RPMI8226 (cell line): Measurements from ENCODE around the gene ZBTB7C.

Source experiments
- DNase-seq: peaks from one replicate; pipeline ENCODE4 v3.0.0-alpha.2; 2015

ZBTB7C gene

GRCh38 chr18:48244530-48244929 lies 164.7 kb downstream of the ZBTB7C start:
- no peak for DNase-seq

DNA sequence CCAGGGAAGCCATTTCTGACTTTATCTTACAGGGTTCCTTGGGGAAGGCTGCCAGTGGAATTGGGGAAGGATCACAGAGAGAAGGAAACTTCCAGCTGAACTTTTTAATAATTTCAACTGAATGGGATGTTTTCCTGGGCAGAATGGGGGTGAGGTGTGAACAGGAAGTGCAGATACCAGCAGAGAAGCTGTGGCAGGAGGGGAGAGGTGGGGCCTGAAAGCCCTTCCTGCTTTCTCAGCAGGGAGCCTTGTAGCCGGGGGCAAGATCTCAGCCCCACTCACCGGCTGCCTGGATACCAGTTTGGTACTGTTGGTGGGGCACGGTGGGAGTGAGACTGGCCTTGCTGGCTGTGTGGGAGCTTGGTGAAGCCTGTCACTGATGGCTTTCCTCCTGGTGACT lies 170.5 kb downstream of the ZBTB7C start:
- DNase-seq = peak; percentile 28

DNA sequence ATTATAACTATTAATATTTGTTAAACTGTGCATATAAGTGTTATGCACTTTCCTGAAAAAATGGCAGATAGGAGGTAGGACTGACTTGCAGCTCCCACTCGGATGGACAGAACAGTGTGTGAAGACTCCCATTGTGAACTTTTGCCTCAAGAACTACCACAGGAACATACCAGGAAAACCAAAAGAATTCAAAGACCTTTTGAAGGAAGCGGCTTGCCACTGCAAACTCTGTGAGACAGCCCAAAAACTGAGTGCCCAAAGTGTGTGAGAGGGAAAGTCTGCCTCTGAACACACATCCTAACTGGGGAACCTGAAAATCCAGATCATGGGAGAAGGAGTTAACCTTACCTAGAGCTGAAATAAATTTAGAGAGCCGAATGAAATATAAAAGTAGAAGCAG lies 171.0 kb downstream of the ZBTB7C start:
- DNase-seq = no peak

DNA sequence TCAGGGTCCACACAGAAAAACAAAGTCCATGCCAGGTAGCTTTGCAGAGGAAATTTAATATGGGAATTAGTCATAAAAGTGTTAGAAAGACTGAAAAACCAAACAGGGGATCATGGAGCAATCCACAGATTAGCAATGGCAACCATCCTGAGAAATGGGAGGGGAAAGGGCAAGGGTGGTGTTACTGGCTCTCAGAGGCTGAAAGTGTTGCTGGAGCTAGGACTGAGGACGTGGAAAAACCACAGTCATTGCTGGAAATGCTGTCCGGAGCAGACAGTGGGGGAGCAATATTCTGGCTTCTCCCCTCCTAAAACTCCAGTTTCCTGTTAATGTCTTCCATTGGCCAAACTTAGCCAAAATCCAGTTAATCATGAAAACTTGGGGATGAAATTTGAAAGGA lies 172.4 kb downstream of the ZBTB7C start:
- no peak for DNase-seq

DNA sequence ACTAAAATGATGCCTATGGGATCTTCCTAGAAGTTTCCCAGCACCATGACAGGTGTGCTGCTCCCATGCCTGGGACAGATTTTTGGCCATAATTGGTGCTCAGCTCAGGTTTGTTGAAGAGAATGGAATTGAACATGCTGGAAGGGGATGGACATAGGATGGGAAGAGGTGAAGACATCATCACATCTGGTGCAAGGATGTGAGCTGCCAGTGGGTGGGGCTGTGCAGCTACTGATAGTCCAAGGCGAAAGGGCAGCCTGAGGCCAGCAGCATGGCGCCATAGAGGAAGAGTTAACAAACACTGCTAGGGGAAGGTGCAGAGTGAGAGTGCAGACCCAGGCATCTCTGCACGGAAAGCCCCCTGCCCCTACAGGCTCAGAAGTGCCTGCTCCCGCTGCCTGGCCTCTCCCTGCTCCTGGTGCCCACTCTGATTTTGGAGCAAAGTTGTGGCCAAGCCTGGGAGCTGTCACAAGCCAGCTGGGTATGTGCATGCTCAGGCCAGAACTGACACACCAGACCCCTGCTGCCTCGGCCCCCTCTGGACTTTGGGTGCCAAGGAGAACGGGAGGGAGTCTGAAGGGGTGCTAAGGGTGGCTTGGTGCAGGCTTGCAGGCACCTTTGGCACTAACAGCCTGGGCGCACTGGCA lies 178.6 kb downstream of the ZBTB7C start:
- peak; percentile 73 for DNase-seq

GRCh38 chr18:48229552-48229981 lies 179.6 kb downstream of the ZBTB7C start:
- no peak for DNase-seq

DNA sequence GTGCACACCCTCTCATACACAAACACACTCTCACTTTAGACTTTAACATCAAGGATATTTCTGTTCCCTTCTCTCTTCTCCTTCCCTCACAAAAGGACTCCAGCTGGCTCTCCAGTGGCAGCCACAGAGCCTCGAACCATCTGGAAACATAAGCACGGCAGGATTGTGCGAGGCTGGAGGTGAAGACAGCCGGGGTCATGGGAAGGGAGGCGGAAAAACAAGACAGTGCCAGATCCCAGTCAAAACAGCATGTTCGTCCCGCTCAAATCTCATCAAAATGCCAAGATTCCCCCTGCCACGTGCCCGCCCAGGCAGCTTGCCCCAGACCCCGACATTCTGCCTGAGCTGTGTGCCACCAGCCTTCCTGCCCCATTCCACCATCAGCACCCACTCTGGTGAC lies 180.3 kb downstream of the ZBTB7C start:
- no peak for DNase-seq

DNA sequence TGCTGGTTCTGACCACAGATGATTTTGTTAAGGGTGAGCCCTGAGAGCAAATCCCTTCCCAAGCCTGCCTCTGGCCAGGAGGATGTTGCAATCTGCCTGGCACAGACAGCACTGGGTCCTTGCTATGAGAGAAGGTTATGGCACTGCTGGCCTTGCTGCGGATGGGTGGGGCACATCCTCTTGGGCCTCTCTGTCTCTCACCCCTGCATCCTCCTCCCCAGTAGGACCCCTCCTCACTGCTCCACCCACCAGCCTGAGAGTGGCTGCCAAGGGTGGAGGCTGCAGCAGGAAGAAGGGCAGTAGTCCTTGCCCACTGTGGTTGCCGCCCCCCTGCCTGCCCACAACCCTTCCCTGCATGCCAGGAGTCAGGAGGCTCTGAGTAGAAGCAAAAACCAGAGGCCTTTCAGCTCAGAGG lies 180.9 kb downstream of the ZBTB7C start:
- DNase-seq = no peak

GRCh38 chr18:48227206-48227605 lies 182.0 kb downstream of the ZBTB7C start:
- DNase-seq = no peak

DNA sequence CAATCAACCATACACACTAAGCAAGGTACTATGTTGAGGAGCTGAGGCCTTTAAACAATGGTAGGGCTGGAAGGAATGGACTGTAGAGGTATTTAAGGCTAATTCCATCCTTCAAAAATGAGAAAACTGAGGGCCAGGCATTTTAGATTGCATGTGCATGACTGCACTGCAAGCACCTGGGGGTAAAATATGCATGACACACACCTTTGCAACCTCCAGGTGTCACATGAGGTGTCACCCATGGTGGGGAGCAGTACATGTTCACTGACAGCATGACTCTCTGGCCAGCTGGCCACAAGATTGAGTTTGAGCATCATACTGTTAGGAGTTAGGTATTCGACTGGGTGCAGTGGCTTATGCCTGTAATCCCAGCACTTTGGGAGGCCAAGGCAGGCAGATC lies 182.8 kb downstream of the ZBTB7C start:
- DNase-seq = peak; percentile 25

DNA sequence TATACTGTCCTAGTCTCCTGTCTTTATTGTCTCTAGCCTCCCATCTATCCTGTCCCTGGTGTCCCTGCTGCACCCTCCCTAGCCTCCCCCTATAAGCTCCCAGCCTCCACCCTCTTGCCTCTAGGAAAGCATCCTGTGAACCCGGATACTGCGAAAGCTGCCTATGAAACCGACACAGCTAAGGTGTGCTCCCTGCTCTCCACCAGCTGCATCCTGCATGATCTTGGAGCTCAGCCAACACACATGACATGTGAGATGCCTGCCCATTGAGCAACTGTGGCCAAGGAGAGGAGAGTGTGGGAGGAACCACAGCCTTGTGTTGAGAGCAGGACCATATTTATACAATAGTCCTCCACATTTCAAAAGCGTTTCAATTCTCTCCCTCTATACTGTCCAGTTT lies 187.1 kb downstream of the ZBTB7C start:
- peak; percentile 97 for DNase-seq

DNA sequence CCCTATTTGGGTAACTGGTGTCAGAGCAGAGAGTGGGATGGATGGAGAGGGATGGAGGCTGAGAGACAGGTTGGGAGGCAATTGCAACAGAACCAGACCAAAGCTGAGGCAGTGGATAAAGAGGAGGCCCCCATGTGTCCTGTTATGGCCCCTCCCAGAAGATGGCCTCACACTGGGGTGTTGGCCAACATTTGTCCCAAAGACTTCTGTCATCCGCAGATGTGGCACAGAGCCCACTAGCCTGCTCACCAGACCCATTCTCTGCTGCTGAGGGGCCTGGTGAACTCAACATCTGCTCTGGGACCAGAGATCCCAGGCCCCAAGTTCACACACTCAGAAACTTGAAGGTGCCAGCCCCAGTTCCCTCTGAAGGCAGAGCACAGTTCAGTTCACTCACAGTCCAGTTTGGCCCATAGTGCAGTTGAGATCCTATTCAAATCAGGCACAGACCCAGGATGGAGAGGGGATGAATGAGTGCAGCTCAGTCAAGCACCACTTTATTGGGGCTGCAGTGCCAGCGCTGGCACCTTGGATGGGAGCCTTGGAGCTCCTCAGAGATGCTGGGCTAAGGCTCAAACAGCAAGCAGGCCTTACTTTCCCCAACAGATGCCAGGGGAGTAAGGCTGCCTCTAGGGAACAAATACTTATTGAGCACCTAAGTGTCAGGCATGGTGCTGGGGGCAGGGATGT lies 189.2 kb downstream of the ZBTB7C start:
- DNase-seq = no peak

DNA sequence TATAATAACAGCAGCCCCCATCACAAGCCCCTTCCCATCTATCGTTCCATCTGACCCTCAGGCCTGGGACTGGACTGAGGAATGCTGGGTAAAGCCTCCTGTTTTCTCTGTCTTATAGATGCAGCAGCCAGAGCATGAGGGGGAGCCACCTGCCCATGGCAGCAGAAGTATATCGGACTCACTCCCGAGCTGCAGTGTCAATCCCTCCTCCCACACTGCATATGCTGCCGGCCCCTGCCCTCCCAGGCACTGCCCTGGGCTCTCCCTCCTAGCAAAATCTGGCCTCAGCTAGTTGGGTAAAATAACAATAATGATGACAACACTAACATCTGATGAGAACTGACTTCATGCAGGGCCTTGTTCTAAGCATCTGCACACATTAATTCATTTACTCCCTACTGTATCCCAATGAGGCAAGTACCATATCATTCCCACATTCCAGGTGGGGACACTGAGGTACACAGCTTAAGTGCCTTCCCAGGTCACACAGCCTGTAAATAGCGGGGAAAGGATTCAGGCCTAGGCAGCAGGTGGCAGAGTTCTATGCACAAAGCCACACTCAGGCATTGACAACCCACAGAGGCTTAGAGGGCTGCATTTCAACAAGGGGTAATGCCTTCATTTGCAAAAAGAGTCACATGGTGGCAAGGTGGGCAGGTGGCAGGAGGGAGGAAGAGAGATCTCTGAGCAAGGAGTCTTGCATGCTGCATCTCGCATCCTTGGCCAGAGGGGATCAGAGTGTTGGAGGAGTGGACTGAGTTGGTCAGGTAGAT lies 190.0 kb downstream of the ZBTB7C start:
- DNase-seq = no peak

DNA sequence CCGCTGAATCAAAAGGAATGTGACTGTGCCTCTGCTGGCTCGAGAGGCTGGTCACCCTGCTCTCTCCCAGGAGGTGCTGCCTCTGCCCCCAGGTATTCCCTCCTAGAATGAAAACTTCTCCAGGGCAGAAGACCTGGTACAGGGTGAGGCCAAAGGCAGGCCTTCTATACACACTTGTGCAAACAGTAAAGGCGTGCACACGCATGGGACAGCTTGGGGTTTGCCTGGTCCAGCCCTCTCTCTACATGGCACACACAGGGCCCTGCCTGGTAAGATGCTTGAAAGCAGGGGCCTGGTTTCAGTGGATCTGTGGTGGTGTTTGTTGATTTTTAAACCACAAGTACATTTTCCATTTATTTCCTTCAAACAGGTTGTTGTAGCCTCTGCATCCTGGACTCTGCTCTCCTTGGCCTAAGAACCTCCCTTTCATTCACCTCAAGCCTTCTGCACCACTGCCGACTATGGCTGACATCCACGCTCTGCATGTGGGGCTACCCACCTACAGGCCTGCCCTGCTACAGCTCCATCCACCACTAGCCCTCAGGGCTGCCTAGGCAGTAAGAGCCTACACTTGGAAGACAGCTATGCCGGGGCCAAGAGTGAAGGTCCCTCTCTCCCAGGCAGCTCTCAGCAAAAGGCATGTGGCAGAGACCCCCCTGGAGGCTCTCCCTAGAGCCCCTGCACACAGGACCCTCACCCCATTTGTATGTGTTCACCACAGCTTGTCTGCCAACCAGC lies 190.7 kb downstream of the ZBTB7C start:
- no peak for DNase-seq

DNA sequence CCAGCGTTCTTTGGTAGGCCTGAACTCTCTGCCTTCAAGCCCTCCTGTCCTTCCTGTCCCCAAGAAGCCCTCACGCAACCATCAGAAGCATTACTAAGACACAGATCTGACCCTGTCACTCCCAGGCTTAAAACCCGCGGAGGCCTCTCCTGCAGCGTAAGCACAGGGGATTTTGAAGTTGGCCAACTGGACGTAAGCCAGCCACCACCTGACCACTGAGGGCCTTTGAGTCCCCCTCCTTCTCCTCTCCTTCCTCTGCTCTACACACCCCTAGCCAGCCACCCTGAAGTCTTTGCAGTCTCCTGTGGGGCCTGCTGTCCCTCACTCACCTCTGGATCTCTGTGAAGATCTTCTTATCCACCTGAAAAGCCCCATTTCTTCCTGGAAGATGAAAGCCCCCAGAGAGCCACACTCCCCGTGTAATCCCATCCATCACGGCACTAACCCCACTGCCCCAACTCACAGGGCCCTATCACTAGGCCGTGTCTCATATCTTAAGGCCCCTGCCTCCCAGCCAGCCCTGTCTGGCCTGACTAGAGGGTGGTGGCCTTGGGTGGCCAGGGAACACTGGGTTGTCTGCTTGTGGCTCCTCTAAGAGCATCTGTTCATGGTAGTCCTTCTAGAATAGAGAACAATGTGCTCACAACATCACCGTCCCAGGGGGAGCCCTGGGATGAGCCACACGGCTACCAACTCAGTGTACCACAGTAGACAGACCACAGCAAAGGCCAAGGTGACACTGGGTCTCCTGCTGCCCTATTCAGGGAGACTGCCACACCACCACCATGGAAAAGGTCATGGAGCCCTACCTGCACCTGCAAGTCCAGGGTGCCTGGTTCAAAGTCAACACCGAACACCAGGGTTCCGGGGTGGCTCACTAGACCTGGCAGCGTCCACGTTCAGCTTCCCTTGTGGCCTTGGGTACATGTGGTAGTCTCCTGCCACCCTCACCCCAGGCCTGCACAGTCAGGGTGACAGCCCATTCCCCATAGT lies 191.6 kb downstream of the ZBTB7C start:
- peak; percentile 74 for DNase-seq

GRCh38 chr18:48216639-48217257 lies 192.4 kb downstream of the ZBTB7C start:
- DNase-seq = no peak

DNA sequence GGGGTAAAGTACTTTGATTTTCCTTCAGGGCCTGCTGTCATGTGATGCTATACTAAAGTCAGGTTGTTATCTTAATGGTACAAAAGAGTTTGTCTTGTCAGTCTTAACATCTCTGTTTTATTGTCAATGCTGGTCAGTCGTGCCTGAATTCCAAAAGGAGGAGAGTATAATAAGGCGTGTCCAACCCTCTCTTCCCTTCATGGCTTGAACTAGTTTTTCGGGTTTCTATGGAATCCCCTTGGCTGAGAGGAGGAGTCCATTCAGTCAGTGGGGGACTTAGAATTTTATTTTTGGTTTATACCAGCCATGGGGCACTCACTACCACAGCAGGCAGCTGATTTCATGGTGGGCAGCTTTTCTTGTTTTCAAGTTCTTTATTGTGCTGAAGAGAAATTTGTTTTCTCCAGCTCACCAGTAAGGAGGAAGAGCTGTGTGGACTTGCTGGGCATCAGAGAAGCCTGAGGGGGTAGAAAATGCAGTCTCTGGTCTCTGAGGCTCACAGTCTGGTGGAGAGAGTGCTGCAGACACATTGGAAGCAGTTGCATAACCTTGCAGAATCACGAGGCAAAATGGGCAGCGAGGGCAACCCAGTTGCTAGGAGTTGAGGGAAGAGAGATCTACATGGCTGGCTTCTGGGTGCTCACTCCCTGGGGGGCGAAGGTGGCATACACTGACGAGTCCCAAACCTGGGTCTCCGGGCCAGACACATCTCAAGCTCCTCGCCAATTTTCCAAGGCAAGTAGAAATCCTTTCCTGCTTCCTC lies 193.1 kb downstream of the ZBTB7C start:
- DNase-seq = no peak

GRCh38 chr18:48213791-48214190 lies 195.4 kb downstream of the ZBTB7C start:
- DNase-seq = no peak

DNA sequence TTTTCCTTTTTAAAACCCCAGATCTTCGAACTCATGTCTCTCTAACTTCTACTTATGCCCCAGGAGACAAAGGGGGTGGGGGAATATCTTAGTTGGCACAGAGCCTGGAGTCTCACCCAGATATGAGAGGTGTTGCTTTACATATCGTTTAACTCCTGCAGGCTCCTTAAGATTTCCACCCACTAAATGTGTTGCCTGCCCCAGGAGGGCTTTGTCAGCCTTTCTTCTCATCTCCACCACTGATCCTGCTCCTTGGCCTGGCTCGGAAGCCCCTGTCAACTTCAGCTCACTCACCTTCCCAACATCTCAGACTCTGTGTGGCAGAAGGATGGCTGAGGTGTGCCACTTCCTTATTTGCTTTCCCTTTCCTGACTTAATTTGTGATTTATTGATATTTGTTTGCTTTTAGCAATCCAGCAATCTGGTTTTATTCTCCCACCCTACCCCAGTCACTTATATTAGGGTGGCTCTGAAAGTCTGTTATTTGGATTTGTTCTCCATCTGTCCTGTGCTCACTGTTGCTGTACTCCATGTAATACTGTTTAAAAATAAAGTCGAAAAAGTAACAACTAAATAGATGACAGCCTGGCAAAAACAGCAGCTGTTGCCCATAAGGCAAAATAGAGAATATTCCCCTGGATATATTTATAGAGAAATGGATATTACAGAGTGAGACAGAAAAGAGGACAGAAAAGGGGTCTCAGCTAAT lies 200.6 kb downstream of the ZBTB7C start:
- DNase-seq = no peak

DNA sequence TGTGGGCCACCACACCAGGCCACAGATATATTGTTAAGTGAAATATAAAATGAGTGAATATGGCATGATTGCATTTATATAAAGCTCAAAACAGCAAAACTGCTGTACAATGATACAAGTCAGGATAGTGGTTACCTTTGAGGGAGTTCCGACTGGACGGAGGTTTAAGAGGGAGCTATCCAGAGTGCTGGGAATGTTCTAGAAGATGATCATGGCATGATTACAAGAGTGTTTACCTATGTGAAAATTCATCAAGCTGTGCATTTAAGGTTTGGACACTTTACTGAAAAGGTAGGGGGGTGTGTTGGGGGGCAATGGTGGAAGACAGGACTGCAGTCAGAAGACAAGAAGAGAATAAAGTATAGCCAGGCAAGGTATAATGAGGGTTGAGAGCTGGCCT lies 201.4 kb downstream of the ZBTB7C start:
- no peak for DNase-seq
